ENCODE measurements around the gene LETM1. TPM values are rescaled to one million over a fixed set of nuclear protein-coding genes. Genes with fewer than 3 reads are reported as not detected.

Gene LETM1
- total RNA-seq, 1 experiment from 2014 or later: 67.3 TPM

DNA sequence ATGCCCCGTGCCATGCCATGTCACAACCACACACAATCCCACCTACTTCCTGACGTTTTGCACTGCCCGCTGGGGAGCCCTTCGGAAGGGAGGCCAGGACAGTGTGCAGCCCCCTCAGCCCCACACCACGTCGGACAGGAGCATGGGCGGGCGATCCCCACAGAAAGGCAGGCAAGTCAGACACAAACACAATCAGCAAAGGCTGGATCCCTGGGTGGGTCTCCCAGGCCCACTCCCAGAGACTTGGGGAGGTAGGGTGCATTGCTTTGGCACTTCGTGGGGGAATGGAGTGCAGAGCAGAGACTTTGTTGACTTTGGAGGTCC, 14.1 kb downstream of the LETM1 start:
- no peaks in the 10 kb centered on the region for H3K9me2 ChIP-seq (ENCODE audit: insufficient read depth)
- H3K36me3 ChIP-seq (ENCODE audit: control insufficient read depth in 1 of 2, insufficient read depth in 2 of 2, low read length in 2 of 2): peaks cover 31 to 49% of the 10 kb centered on the region in 2 experiments; a peak in 3 of 4 replicates
- no peak overlapping the region for H3K4me3 ChIP-seq (replicated peaks in 1 of 2; ENCODE audit: low read depth in 1 of 2, low read length in 2 of 2)
- POLR2A ChIA-PET: no interaction called here
- H3K9ac ChIP-seq (ENCODE audit: low read length): no peak overlapping the region
- no peaks in the 10 kb centered on the region for H3K27me3 ChIP-seq (ENCODE audit: insufficient read depth, low read length)
- no peaks in the 10 kb centered on the region for H4K20me1 ChIP-seq (ENCODE audit: insufficient read depth)
- DNase-seq (ENCODE audit: low read depth, low spot score) (no peak), ATAC-seq (no peak)
- H2AFZ ChIP-seq (ENCODE audit: low read depth, low read length, poor library complexity, severe bottlenecking): no peak overlapping the region
- no TSS peak for BruUV-seq (replicated peaks)
- no peak overlapping the region for H3K4me2 ChIP-seq (ENCODE audit: low read length)
- no peaks in the 10 kb centered on the region for H3K4me1 ChIP-seq (ENCODE audit: control insufficient read depth in 1 of 2, insufficient read depth in 2 of 2, low read length in 2 of 2)
- peaks cover 92% of the 10 kb centered on the region for H3K79me2 ChIP-seq (ENCODE audit: insufficient read depth, low read length)
- no peak overlapping the region for H3K27ac ChIP-seq (ENCODE audit: low read depth, low read length)
- no peaks in the 10 kb centered on the region for H3K9me3 ChIP-seq (ENCODE audit: control insufficient read depth in 1 of 2, insufficient read depth in 1 of 2, low read depth in 1 of 2, low read length in 2 of 2)
- intact Hi-C loops (cut with micrococcal nuclease): no loop called here
- CTCF ChIA-PET: no interaction called here
- TF ChIP-seq ELF1 (IDR thresholded peaks at IDR 0.05; ENCODE audit: borderline replicate concordance, low read depth) (no peak), EZH2phosphoT487 (IDR thresholded peaks at IDR 0.05; ENCODE audit: borderline replicate concordance) (no peak), POLR2A (IDR thresholded peaks at IDR 0.05; ENCODE audit: borderline replicate concordance, extremely low read depth, insufficient read depth, insufficient read length) (no peak), SP1 (IDR thresholded peaks at IDR 0.05; ENCODE audit: low read depth) (no peak), SIN3A (IDR thresholded peaks at IDR 0.05; ENCODE audit: low read depth) (no peak), ZFX (IDR thresholded peaks at IDR 0.05) (no peak), YY1 (IDR thresholded peaks at IDR 0.05; ENCODE audit: extremely low read depth, insufficient replicate concordance, low read depth, low read length) (no peak), SRF (IDR thresholded peaks at IDR 0.05; ENCODE audit: low read depth) (no peak), JUND (IDR thresholded peaks at IDR 0.05) (no peak), ZNF274 (IDR thresholded peaks at IDR 0.05; ENCODE audit: low read depth, low read length) (no peak), RAD21 (IDR thresholded peaks at IDR 0.05; ENCODE audit: low read depth) (no peak), TCF7L2 (IDR thresholded peaks at IDR 0.05; ENCODE audit: borderline replicate concordance, extremely low read depth, insufficient read depth, insufficient read length) (no peak), POLR2AphosphoS5 (IDR thresholded peaks at IDR 0.05; ENCODE audit: low read depth, low read length) (no peak), EGR1 (IDR thresholded peaks at IDR 0.05; ENCODE audit: low read depth) (no peak), EZH2 (IDR thresholded peaks at IDR 0.05) (no peak)
- TF ChIP-seq, protein P1, sequence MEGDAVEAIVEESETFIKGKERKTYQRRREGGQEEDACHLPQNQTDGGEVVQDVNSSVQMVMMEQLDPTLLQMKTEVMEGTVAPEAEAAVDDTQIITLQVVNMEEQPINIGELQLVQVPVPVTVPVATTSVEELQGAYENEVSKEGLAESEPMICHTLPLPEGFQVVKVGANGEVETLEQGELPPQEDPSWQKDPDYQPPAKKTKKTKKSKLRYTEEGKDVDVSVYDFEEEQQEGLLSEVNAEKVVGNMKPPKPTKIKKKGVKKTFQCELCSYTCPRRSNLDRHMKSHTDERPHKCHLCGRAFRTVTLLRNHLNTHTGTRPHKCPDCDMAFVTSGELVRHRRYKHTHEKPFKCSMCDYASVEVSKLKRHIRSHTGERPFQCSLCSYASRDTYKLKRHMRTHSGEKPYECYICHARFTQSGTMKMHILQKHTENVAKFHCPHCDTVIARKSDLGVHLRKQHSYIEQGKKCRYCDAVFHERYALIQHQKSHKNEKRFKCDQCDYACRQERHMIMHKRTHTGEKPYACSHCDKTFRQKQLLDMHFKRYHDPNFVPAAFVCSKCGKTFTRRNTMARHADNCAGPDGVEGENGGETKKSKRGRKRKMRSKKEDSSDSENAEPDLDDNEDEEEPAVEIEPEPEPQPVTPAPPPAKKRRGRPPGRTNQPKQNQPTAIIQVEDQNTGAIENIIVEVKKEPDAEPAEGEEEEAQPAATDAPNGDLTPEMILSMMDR (IDR thresholded peaks at IDR 0.05 in 2 of 3, conservative IDR thresholded peaks at IDR 0.05 in 1 of 3; ENCODE audit: borderline replicate concordance in 1 of 3, insufficient read depth in 1 of 3, low read depth in 2 of 3, low read length in 2 of 3): no peak
- TF ChIP-seq, protein P2, sequence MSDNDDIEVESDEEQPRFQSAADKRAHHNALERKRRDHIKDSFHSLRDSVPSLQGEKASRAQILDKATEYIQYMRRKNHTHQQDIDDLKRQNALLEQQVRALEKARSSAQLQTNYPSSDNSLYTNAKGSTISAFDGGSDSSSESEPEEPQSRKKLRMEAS (IDR thresholded peaks at IDR 0.05): no peak
- TF ChIP-seq, protein P3, sequence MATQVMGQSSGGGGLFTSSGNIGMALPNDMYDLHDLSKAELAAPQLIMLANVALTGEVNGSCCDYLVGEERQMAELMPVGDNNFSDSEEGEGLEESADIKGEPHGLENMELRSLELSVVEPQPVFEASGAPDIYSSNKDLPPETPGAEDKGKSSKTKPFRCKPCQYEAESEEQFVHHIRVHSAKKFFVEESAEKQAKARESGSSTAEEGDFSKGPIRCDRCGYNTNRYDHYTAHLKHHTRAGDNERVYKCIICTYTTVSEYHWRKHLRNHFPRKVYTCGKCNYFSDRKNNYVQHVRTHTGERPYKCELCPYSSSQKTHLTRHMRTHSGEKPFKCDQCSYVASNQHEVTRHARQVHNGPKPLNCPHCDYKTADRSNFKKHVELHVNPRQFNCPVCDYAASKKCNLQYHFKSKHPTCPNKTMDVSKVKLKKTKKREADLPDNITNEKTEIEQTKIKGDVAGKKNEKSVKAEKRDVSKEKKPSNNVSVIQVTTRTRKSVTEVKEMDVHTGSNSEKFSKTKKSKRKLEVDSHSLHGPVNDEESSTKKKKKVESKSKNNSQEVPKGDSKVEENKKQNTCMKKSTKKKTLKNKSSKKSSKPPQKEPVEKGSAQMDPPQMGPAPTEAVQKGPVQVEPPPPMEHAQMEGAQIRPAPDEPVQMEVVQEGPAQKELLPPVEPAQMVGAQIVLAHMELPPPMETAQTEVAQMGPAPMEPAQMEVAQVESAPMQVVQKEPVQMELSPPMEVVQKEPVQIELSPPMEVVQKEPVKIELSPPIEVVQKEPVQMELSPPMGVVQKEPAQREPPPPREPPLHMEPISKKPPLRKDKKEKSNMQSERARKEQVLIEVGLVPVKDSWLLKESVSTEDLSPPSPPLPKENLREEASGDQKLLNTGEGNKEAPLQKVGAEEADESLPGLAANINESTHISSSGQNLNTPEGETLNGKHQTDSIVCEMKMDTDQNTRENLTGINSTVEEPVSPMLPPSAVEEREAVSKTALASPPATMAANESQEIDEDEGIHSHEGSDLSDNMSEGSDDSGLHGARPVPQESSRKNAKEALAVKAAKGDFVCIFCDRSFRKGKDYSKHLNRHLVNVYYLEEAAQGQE (IDR thresholded peaks at IDR 0.05; ENCODE audit: low read depth): no peak
- TF ChIP-seq, protein P4, sequence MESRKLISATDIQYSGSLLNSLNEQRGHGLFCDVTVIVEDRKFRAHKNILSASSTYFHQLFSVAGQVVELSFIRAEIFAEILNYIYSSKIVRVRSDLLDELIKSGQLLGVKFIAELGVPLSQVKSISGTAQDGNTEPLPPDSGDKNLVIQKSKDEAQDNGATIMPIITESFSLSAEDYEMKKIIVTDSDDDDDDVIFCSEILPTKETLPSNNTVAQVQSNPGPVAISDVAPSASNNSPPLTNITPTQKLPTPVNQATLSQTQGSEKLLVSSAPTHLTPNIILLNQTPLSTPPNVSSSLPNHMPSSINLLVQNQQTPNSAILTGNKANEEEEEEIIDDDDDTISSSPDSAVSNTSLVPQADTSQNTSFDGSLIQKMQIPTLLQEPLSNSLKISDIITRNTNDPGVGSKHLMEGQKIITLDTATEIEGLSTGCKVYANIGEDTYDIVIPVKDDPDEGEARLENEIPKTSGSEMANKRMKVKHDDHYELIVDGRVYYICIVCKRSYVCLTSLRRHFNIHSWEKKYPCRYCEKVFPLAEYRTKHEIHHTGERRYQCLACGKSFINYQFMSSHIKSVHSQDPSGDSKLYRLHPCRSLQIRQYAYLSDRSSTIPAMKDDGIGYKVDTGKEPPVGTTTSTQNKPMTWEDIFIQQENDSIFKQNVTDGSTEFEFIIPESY (IDR thresholded peaks at IDR 0.05; ENCODE audit: extremely low read depth, insufficient replicate concordance, low read length): no peak
- TF ChIP-seq, protein P5, sequence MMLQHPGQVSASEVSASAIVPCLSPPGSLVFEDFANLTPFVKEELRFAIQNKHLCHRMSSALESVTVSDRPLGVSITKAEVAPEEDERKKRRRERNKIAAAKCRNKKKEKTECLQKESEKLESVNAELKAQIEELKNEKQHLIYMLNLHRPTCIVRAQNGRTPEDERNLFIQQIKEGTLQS (IDR thresholded peaks at IDR 0.05): no peak
- RAD21 ChIA-PET (ENCODE audit: low non-redundant PET in 1 of 2, low total read pairs in 2 of 2, uncharacterized antibody in 2 of 2, unreplicated experiment in 2 of 2): no interaction called here
